H9 (cell line): Measurements from ENCODE around the gene METTL3. TPM values are rescaled to one million over a fixed set of nuclear protein-coding genes. Genes with fewer than 3 reads are reported as not detected.

Experiments
- DNase-seq: peaks from one replicate; pipeline ENCODE4 v3.0.0-alpha.2; 2017
- H2AFZ ChIP-seq: one replicate; pipeline ENCODE4 v1.6.1; 2013; ENCODE audit warnings: mild to moderate bottlenecking, low read length, control low read depth, moderate library complexity
- H2AK5ac ChIP-seq: 2 replicates; pipeline ENCODE4 v1.6.1; 2013; ENCODE audit warnings: low read length, control low read depth, mixed read lengths; ENCODE audit not compliant: insufficient read length
- H2BK120ac ChIP-seq: one replicate; pipeline ENCODE4 v1.6.1; 2013; ENCODE audit warnings: low read depth, mild to moderate bottlenecking, low read length, control low read depth, inconsistent platforms; ENCODE audit not compliant: poor library complexity, severe bottlenecking
- H2BK12ac ChIP-seq: 2 replicates; pipeline ENCODE4 v1.6.1; 2013; ENCODE audit warnings: low read length, control low read depth, mixed read lengths, low read depth; ENCODE audit not compliant: insufficient read length
- H2BK15ac ChIP-seq: 2 replicates; pipeline ENCODE4 v1.6.1; 2013; ENCODE audit warnings: low read depth, low read length, control low read depth
- H2BK20ac ChIP-seq: one replicate; pipeline ENCODE4 v1.6.1; 2013; ENCODE audit warnings: low read depth, mild to moderate bottlenecking, low read length, control low read depth, inconsistent platforms; ENCODE audit not compliant: poor library complexity, severe bottlenecking
- H2BK5ac ChIP-seq: 2 replicates; pipeline ENCODE4 v1.6.1; 2013; ENCODE audit warnings: low read length, control low read depth, mixed read lengths; ENCODE audit not compliant: insufficient read length
- H3K14ac ChIP-seq: 2 replicates; pipeline ENCODE4 v1.6.1; 2013; ENCODE audit warnings: low read length, control low read depth; ENCODE audit not compliant: insufficient read depth
- H3K18ac ChIP-seq: 2 replicates; pipeline ENCODE4 v1.6.1; 2013; ENCODE audit warnings: low read depth, mild to moderate bottlenecking, mixed read lengths, low read length, control low read depth; ENCODE audit not compliant: insufficient read length
- H3K23ac ChIP-seq: 2 replicates; pipeline ENCODE4 v1.6.1; 2013; ENCODE audit warnings: low read length, control low read depth, mixed read lengths, low read depth; ENCODE audit not compliant: insufficient read length
- H3K23me2 ChIP-seq: 2 replicates; pipeline ENCODE4 v1.6.1; 2013; ENCODE audit warnings: low read depth, mild to moderate bottlenecking, mixed read lengths, low read length, control low read depth; ENCODE audit not compliant: insufficient read length, poor library complexity, severe bottlenecking
- H3K27ac ChIP-seq: 2 replicates; pipeline ENCODE4 v1.5.1; 2013; ENCODE audit warnings: low read length, control low read depth, mixed read lengths, low read depth; ENCODE audit not compliant: insufficient read length
- H3K27me3 ChIP-seq: 2 replicates; pipeline ENCODE4 v1.6.1; 2013; ENCODE audit warnings: low read length, control low read depth, inconsistent platforms; ENCODE audit not compliant: insufficient read depth
- H3K4ac ChIP-seq: 2 replicates; pipeline ENCODE4 v1.6.1; 2013; ENCODE audit warnings: low read depth, mild to moderate bottlenecking, control low read depth, inconsistent platforms, low read length, moderate library complexity
- H3K4me1 ChIP-seq: 2 replicates; pipeline ENCODE4 v1.6.1; 2013; ENCODE audit warnings: low read length, control low read depth, inconsistent platforms; ENCODE audit not compliant: insufficient read depth
- H3K4me2 ChIP-seq: 2 replicates; pipeline ENCODE4 v1.6.1; 2013; ENCODE audit warnings: low read length, control low read depth, mixed read lengths; ENCODE audit not compliant: insufficient read length, insufficient read depth
- H3K56ac ChIP-seq: 2 replicates; pipeline ENCODE4 v1.6.1; 2013; ENCODE audit warnings: low read depth, mild to moderate bottlenecking, mixed read lengths, low read length, control low read depth; ENCODE audit not compliant: insufficient read length
- H3K79me1 ChIP-seq: 2 replicates; pipeline ENCODE4 v1.6.1; 2013; ENCODE audit warnings: low read depth, mild to moderate bottlenecking, moderate library complexity, low read length, control low read depth, inconsistent platforms; ENCODE audit not compliant: insufficient read depth, poor library complexity, severe bottlenecking
- H3K79me2 ChIP-seq: 2 replicates; pipeline ENCODE4 v1.6.1; 2013; ENCODE audit warnings: low read length, control low read depth, inconsistent platforms; ENCODE audit not compliant: insufficient read depth
- H3K9ac ChIP-seq: 2 replicates; pipeline ENCODE4 v1.6.1; 2013; ENCODE audit warnings: low read length, control low read depth, mixed read lengths; ENCODE audit not compliant: insufficient read length; ENCODE audit errors: extremely low read depth
- H3K9me3 ChIP-seq: one replicate; pipeline ENCODE4 v1.6.1; 2013; ENCODE audit warnings: low read depth, low read length, inconsistent platforms; ENCODE audit not compliant: control insufficient read depth
- H3T11ph ChIP-seq: one replicate; pipeline ENCODE4 v1.6.1; 2013; ENCODE audit warnings: mild to moderate bottlenecking, low read length, control low read depth, inconsistent platforms
- H4K20me1 ChIP-seq: one replicate; pipeline ENCODE4 v1.6.1; 2013; ENCODE audit not compliant: control insufficient read depth, insufficient read length, insufficient read depth
- H4K5ac ChIP-seq: 2 replicates; pipeline ENCODE4 v1.6.1; 2013; ENCODE audit warnings: low read depth, mild to moderate bottlenecking, mixed read lengths, low read length, control low read depth; ENCODE audit not compliant: insufficient read length
- H4K8ac ChIP-seq: replicated peaks from 2 replicates; pipeline ENCODE4 v1.6.1; 2013; ENCODE audit warnings: low read length, control low read depth, mixed read lengths, low read depth; ENCODE audit not compliant: insufficient read length
- H4K91ac ChIP-seq: 2 replicates; pipeline ENCODE4 v1.6.1; 2013; ENCODE audit warnings: low read depth, mild to moderate bottlenecking, moderate library complexity, mixed read lengths, low read length, control low read depth; ENCODE audit not compliant: insufficient read length
- H3K27ac Mint-ChIP-seq, 3 experiments: 2 replicates in 2 of 3; 3 replicates in 1 of 3; pipeline ENCODE4 v1.8.0; 2020 to 2021; ENCODE audit warnings: mixed read lengths in 3 of 3, mild to moderate bottlenecking in 1 of 3, moderate library complexity in 1 of 3
- H3K27me3 Mint-ChIP-seq: 2 replicates; pipeline ENCODE4 v1.8.0; 2021; ENCODE audit warnings: low read depth, mild to moderate bottlenecking, moderate library complexity, mixed read lengths
- H3K36me3 Mint-ChIP-seq, 3 experiments: 2 replicates in 2 of 3; 3 replicates in 1 of 3; pipeline ENCODE4 v1.8.0; 2020 to 2021; ENCODE audit warnings: low read depth in 3 of 3, mixed read lengths in 3 of 3; ENCODE audit not compliant: insufficient read depth in 1 of 3
- H3K4me1 Mint-ChIP-seq, 2 experiments: 2 replicates each; pipeline ENCODE4 v1.8.0; 2020; ENCODE audit warnings: mixed read lengths in 2 of 2
- H3K4me3 Mint-ChIP-seq, 2 experiments: 2 replicates in 1 of 2; 3 replicates in 1 of 2; pipeline ENCODE4 v1.8.0; 2020 to 2021; ENCODE audit warnings: mild to moderate bottlenecking in 2 of 2, mixed read lengths in 2 of 2, moderate library complexity in 1 of 2
- H3K9me3 Mint-ChIP-seq, 2 experiments: 2 replicates in 1 of 2; 3 replicates in 1 of 2; pipeline ENCODE4 v1.8.0; 2020; ENCODE audit warnings: mild to moderate bottlenecking in 2 of 2, mixed read lengths in 2 of 2, moderate library complexity in 1 of 2
- WGBS: extraction: QIAGEN DNeasy Blood & Tissue Kit; methylation state at CpG from one replicate; pipeline ENCODE4 v1.1.7; 2013; ENCODE audit warnings: missing lambda C conversion rate, low lambda C conversion rate, mixed read lengths; ENCODE audit not compliant: insufficient read length; ENCODE audit errors: extremely low coverage; 5-methylcytosine and 5-hydroxymethylcytosine counted together
- total RNA-seq: library from RNA; stranded (reverse); gene quantifications from 2 replicates; pipeline ENCODE4 v1.2.1, GENCODE V29; 2021
- TF ChIP-seq, protein P1 (sequence below): fragments of 200-600 bp; sonication (generic); conservative IDR thresholded peaks from 3 replicates; pipeline ENCODE4 v1.8.0; 2021; ENCODE audit warnings: antibody characterized with exemption, mild to moderate bottlenecking

The METTL3 gene
- total RNA-seq, 1 experiment from 2014 or later: 84.1 TPM

GRCh38 chr14:21558703-21559170 is 47.6 kb upstream of the METTL3 start:
- no peak overlapping the region for H2BK12ac ChIP-seq
- H4K91ac ChIP-seq: no peak overlapping the region
- peak overlapping the region; percentile 61 for H2AK5ac ChIP-seq
- H3K4me1 ChIP-seq: peaks cover 5% of the 10 kb centered on the region
- H3K27me3 ChIP-seq: no peaks in the 10 kb centered on the region
- H3K4me3 Mint-ChIP-seq: 0 out of 5 replicates have a peak overlapping the region, but pooled peaks of 1 of the 2 experiments have one; percentile 41
- H3K9me3 ChIP-seq: no peaks in the 10 kb centered on the region
- H3K18ac ChIP-seq: peak overlapping the region; percentile 2
- TF ChIP-seq, protein P1, sequence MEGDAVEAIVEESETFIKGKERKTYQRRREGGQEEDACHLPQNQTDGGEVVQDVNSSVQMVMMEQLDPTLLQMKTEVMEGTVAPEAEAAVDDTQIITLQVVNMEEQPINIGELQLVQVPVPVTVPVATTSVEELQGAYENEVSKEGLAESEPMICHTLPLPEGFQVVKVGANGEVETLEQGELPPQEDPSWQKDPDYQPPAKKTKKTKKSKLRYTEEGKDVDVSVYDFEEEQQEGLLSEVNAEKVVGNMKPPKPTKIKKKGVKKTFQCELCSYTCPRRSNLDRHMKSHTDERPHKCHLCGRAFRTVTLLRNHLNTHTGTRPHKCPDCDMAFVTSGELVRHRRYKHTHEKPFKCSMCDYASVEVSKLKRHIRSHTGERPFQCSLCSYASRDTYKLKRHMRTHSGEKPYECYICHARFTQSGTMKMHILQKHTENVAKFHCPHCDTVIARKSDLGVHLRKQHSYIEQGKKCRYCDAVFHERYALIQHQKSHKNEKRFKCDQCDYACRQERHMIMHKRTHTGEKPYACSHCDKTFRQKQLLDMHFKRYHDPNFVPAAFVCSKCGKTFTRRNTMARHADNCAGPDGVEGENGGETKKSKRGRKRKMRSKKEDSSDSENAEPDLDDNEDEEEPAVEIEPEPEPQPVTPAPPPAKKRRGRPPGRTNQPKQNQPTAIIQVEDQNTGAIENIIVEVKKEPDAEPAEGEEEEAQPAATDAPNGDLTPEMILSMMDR: no peak
- peak overlapping the region; percentile 81; the same call in 1 of the 2 replicates for H3K4ac ChIP-seq
- H3K14ac ChIP-seq: no peak overlapping the region
- no peak overlapping the region for H2BK5ac ChIP-seq
- H4K20me1 ChIP-seq: no peaks in the 10 kb centered on the region
- no peak overlapping the region for H3K9ac ChIP-seq
- peak overlapping the region; percentile 80 to 96 (median 92) for H3K27ac Mint-ChIP-seq
- H3T11ph ChIP-seq: no peak overlapping the region
- no peak overlapping the region for H4K5ac ChIP-seq
- H2BK120ac ChIP-seq: no peak overlapping the region
- H3K27me3 Mint-ChIP-seq: peaks cover 3% of the 10 kb centered on the region
- DNase-seq: no peak
- H3K36me3 Mint-ChIP-seq: no peaks in the 10 kb centered on the region
- peaks cover 28 to 38% of the 10 kb centered on the region in 2 experiments for H3K4me1 Mint-ChIP-seq
- no peak overlapping the region for H3K23ac ChIP-seq
- H3K23me2 ChIP-seq: no peaks in the 10 kb centered on the region
- H2BK15ac ChIP-seq: peak overlapping the region; percentile 87; the same call in 1 of the 2 replicates
- H2BK20ac ChIP-seq: no peak overlapping the region
- no peak overlapping the region for H4K8ac ChIP-seq
- H3K4me2 ChIP-seq: no peak overlapping the region
- no peak overlapping the region for H3K27ac ChIP-seq
- no CpG with 5 or more reads among the region's 8 CpGs for WGBS
- H3K9me3 Mint-ChIP-seq: no peaks in the 10 kb centered on the region
- H3K79me1 ChIP-seq: no peaks in the 10 kb centered on the region
- H3K79me2 ChIP-seq: no peaks in the 10 kb centered on the region
- H2AFZ ChIP-seq: no peak overlapping the region
- no peak overlapping the region for H3K56ac ChIP-seq
